A673 (cell line): ENCODE data around the gene IQUB.

ENCODE experiments used
- CTCF ChIP-seq: fragments of 300-800, 200-600 bp; sonication (generic); conservative IDR thresholded peaks from 2 replicates; pipeline ENCODE4 v1.5.1; 2017; ENCODE audit warnings: low read depth, mild to moderate bottlenecking, antibody characterized with exemption, low read length, moderate library complexity, mixed read lengths
- EZH2 ChIP-seq: fragments of 200-600 bp; sonication (generic); IDR thresholded peaks from 2 replicates; pipeline ENCODE4 v1.6.1; 2017; ENCODE audit warnings: borderline replicate concordance, low read depth, mild to moderate bottlenecking, mixed read lengths, antibody characterized with exemption, low read length; ENCODE audit not compliant: poor library complexity, severe bottlenecking

GRCh38 chr7:123484199-123484598 is 50.2 kb downstream of the IQUB start:
- TF ChIP-seq CTCF, result no peak
- TF ChIP-seq EZH2, result no peak
